GM18502 (cell line): Measurements from ENCODE around the gene RAB11FIP5.

Experiments
- ATAC-seq: cut with Tn5 transposase; IDR thresholded peaks from one replicate; pipeline ENCODE4 v1.9.1; 2021; ENCODE audit warnings: mild to moderate bottlenecking; ENCODE audit not compliant: unreplicated experiment, poor library complexity

Gene RAB11FIP5

DNA sequence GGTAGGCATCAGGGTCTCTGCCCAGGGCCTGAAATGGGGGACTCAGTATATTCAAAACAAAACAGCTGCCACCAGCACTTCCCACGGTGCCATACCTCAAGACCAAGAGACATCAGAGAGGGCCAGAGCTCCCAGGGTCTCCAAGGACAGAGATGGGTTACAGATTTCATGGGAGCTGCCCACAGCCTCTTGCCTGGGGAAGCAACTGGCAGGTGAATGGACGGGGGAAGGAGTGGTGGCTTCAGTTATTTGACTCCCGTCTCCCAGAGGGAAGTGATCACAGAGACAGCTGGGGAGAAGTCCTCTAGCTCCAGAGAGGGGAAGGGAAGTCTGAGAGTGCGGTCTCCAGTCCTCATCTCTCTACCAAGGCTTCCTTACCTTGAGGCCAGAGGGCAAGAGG is 25.4 kb downstream of the RAB11FIP5 start:
- ATAC-seq = no peak

- peak; percentile 94 for ATAC-seq
Measured at GRCh38 chr2:73085691-73086090, 27.1 kb downstream of the RAB11FIP5 start.

DNA sequence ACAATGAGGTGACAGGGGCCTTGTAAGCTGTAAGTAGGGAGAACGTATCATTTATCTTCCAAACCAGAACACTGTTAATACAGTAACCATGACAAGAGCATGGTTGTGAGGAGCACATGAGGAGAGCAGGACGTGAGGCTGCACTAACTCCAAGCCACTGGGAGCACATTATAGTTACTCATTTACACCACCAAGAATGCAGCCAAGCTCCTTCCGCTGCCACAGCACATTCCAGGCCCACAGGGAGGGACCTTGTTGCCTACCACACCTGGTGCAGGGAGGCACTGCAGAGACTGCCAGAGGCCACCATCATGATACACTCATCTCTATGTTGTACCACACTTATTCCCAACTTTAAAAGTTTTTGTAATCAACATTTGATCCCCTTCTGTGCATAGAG is 27.8 kb downstream of the RAB11FIP5 start:
- ATAC-seq = no peak

DNA sequence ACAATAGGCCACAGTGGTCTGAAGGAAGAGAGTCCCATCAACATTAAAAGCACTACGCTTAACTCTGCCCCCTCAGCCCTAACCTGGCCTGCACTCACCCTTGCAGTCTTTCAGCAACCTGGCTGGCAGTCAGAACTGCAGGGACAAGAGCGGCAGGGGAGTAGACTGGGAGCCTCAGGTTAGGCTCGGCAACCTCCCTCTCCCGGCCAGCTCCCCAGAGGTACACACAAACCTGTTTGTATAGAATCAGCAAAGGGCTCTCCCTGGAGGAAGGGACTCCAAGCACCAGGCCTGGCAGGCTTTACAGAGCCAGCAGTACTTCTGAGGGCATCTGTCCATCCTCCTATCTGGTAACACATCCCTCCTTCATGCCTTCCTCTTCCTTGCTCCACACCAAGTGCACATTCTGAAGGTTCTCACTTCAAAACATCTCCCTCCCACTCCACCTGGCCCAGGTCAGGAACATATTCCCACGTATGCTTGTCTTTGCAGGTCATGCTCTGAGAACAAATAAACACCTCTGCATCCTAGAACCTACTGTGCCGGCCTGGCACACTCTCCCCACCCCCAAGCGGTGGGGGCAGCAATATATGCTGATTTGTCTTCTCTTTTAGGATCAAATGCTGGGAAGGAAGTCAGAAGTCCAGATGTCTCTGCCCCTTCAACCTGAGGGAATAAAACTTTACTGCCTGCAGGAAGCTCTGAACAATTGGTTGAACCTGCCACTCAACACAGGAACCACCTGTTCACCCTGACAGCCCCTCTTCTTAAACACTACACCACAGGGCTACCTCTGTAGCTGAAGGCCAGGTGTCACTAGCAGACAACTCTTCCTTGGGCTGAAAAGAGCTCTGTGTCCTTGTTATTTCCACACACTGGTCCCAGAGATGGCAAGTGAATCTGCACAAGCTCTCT is 28.6 kb downstream of the RAB11FIP5 start:
- ATAC-seq = no peak

- ATAC-seq = no peak
Measured at GRCh38 chr2:73082523-73083410, 30.0 kb downstream of the RAB11FIP5 start.

- no peak for ATAC-seq
Measured at GRCh38 chr2:73081181-73081671, 31.5 kb downstream of the RAB11FIP5 start.

- no peak for ATAC-seq
Measured at GRCh38 chr2:73080321-73081131, 32.2 kb downstream of the RAB11FIP5 start.

GRCh38 chr2:73079636-73080035 is 33.1 kb downstream of the RAB11FIP5 start:
- ATAC-seq = no peak

- no peak for ATAC-seq
Measured at GRCh38 chr2:73078457-73079411, 34.0 kb downstream of the RAB11FIP5 start.

- no peak for ATAC-seq
Measured at GRCh38 chr2:73077424-73077795, 35.3 kb downstream of the RAB11FIP5 start.

- no peak for ATAC-seq
Measured at GRCh38 chr2:73076701-73077423, 35.9 kb downstream of the RAB11FIP5 start.

DNA sequence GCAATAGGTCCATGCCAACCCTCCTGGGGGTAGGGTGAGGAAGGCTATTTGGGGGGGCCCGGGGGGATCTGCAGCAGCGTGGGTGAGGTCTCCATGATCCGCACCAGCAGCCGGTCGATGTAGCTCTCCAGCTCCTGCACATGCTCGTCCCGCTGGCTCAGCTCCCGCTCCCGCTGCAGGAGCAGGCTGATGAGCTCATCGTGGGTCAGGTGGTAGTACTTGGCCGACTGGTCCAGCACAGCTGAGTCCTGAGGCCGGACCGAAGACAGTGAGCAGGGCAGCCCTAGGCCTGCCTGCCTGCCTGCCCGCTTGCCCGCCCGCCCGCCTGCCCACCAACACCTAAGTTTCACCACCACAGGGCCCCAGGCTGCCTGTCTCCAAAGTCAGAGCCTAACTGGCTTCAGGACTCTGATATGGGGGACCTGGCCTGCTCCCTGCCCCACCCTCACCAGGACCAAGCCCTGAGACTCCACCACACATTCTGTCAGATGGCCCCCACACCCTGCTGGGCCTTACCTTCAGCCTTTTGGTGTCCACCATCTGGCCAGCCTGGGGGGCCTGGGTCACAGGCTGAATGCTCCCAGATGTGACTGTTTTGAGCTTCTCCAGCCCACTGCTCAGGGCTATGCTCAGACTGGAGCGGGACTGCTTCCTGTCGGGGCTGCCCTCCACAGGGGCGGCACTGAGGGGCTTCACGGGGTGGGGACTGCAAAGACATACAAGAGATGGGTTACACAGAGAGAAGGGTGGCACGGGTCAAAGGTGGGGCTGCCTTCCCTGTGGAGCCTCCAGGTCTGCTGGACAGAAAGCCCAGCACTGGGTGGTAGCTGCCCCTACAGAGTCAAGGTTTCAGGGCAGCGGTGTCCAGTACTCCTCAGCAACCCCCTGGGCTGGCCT is 37.0 kb downstream of the RAB11FIP5 start:
- ATAC-seq = no peak

DNA sequence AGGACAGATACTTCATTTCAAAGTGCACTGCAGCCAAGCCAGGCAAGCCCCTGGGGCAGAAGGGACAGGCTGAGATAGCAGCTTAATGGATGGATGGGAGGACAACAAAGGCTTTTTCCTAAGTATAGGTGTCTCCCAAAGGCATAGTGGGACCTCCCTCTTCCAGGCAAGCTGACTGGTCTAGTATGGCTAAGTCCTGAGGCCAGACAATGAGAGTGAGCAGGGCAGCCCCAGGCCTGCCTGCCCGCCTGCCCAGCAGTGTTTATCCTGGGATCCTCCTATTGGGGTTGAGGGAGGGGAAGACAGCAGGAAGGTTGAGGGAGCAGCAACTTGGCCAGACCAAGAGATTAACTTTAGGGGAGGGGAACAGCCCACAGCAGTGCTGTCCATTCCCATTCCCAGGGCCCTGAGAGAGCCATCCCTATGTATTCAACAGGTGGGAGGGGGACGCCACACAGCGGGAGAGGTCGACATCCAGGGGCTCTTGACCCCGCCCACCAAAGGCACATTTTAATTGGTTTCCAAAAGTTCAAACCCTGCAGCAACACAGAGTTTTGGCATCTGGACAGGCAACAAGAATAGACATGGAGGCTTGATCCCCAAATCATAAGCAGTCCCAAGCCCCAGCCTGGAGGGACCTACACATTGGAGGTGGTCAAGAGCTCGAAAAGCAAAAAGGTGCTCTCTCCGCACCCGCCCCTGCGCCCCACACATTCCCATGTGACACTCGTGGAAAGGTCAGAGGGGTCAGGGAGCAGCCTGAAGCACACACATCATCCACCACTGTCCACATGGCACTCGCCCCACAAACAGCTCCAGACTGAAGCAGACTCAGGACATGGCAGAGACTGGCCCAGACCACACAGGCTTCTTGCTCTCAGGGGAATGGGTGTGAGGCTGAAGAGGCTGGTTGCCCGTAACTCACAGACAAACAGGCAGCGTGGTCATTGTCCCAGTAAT is 38.4 kb downstream of the RAB11FIP5 start:
- ATAC-seq = no peak

DNA sequence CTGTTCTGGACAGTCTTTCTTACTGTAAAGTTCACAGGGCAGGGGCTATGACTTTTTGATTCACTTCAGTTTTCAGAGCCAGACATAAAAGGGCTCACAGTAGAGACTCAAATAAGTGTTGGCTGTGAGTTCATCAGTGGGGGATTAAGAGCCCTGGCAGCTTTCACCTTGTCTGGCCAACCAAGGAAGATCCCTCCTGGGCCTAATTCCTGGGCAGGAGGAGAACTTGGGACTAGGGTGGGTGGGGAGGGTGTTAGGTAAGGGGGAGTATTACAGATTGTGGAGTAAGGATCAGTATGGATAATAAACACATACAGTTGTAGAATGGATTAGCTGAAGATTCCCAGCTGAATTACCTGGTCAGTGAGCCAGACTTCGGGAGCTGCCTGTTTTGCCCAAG is 40.3 kb downstream of the RAB11FIP5 start:
- ATAC-seq = no peak

- ATAC-seq = no peak
Measured at GRCh38 chr2:73072129-73072395, 40.7 kb downstream of the RAB11FIP5 start.

GRCh38 chr2:73071360-73072128 is 41.2 kb downstream of the RAB11FIP5 start, which contains the start of gene SFXN5:
Gene SFXN5 (minus strand): TSS chr2:73071712. CDS start chr2:73071705, 7 bp downstream.
- peak; percentile 97 for ATAC-seq
